ENCODE measurements around the gene TMBIM6.

Gene TMBIM6

GRCh38 chr12:49798248-49798647, 56.9 kb downstream of the TMBIM6 start:
- no peak for DNase-seq (ENCODE audit: low read depth)

GRCh38 chr12:49798934-49799333, 57.6 kb downstream of the TMBIM6 start:
- no peak for DNase-seq (ENCODE audit: low read depth)

DNA sequence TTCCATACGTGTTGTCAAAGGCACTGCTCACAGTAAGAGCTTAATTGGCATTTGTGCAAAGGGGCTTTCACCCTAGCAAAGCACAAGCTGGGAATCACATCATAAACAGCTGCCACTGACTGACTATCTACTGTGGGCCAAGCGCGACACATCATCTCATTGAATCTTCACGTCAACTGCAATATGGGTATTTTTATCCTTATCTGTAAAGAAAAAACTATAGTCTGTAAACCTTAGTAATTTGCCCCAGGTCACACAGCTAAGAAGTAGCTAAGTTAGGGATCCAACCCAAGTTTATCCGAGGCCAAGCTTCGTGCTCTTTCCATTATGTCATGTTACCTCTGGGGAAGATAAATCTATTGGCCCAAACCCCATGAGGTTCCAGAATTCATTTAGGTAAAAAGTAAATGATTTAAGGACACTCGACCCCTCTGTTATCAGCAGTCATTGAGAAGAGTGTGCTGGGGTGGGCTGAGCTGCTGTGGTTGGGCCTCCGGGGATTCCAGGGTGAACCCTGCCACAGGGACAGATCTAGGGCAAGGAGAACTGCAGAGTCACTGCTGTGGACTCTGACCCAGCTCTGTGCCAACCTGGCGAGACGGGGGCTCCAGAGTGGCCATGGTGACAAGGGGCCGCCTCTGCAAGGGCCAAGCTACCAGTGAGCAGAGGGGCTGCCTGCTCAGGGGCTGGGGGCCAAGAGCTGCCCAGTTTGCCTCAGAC, 59.2 kb downstream of the TMBIM6 start:
- DNase-seq (ENCODE audit: low read depth): no peak

DNA sequence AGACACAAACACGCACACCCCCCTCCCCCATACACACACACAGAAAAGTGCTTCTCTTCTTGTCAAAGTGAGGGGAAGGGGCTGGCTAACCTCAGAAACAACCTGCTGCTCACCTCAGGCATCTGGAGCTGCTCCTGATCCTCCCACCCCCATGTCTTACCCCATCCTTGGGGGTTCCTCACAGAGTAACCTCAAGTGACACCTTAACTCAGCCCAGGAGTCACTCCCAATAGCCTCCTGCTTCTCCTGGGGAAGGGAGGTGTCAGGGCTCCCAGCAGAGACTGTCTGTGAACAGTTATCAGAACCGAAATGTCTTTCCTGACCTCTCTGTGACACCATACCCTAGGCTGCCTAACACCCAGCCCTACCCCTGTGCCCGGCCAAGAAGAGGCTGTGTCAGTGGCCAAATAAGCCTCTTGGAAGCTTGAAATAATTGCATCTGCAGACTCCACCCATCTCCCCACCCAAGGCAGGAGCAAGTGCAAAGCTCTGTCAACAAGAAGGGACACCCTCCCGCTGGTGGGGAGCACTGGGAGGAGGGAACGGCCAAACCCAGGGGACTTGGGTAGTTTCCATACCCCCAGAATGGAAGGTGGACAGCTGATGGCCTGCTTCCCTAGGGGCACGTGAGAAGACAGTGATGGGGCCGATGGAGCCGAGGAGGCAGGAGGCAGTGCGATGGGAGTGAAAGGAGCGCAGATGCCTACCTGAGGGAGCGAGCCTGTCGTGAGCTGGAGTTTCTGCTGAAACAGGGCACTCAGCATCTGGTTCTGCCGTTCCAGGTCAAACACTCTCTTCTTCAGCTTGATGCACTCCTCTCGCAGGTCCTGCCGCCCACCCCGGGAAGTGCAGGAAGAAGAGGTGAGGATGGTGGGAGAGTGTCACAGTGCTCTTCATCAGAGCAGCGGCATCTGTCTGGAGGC, 60.0 kb downstream of the TMBIM6 start:
- DNase-seq (ENCODE audit: low read depth): no peak

DNA sequence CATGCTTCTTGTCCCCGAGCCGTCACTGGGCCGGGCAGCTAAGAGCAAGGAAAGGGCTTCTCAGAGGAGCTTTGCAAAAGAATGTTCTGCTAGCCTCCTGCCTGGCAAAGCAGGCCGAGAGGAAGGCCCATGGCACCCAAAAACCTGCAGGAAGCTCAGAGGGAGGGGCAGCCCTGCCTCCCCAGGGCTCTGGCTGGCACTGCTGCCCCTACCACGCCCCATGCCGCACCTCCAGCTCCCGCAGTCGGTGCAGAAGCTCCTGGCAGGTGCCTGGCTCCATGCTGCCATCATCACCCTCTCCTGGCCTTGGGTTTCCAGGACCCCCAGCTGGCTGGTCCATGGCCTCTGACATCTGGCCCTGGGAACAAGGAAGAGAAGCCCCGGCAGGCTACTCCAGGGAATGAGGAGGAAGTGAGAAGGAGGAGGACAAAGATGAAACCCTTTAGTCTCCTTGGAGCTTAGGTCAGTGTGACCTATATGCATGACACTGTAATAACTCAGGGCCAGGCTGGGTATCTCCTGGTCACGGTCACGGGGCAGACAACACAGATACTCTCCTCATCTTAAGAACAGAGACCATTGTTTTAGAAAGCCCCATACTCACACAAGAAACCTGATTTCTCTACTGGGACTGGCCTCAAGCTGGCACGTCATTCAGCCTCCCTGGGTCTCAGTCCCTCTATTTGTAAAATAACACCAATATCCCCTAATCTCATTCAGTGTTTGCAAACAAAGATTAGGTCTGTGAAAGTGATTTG, 62.5 kb downstream of the TMBIM6 start:
- no peak for DNase-seq (ENCODE audit: low read depth)

DNA sequence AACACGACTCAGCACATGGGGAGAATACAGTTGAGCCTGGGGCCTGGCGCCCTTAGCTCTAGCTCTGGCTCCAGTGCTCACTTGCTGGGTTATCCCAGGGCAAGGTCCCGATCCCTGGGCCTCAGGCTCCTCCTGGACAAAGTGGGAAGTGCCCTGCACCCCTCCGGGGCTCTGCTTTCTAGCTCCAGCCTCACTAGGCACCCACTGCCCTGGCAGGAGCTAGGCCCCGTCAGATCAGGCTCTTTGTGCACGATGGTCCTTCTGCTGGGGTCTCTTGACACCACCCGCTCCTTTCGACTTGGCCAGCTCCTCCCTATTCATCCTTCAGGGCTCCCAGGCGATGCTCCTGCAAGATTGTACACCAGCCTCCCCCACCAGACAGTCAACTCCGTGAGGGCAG, 63.5 kb downstream of the TMBIM6 start:
- DNase-seq (ENCODE audit: low read depth): no peak

- DNase-seq (ENCODE audit: low read depth): no peak
Observed at GRCh38 chr12:49805409-49805808, 64.1 kb downstream of the TMBIM6 start.

DNA sequence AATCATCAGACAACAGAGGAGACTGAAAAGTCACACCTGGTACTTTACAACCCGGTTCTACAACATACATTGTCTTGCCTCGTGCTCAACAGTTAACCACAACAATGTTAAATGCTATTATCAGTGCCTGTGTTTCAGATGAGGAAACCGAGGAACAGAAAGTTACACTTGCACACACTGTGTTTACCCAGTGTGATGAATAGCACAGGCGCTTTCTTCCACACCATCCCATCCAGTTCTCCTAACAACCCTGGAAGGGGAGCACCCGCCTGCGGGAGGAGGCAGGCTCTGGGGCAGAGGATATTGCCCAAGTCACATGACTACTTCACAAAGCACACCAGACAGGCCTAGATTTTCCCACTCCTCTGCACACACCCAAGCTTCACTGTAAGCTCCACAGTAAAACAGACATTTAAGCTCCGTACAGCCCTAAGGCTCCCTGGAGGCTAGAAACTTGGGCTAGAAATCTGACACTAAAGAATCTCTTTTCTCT, 65.0 kb downstream of the TMBIM6 start:
- DNase-seq (ENCODE audit: low read depth): no peak

GRCh38 chr12:49806877-49807276, 65.5 kb downstream of the TMBIM6 start:
- no peak for DNase-seq (ENCODE audit: low read depth)

- DNase-seq (ENCODE audit: low read depth): no peak
Observed at GRCh38 chr12:49807991-49808580, 66.7 kb downstream of the TMBIM6 start.

GRCh38 chr12:49808686-49809380, 67.5 kb downstream of the TMBIM6 start:
- DNase-seq (ENCODE audit: low read depth): no peak

DNA sequence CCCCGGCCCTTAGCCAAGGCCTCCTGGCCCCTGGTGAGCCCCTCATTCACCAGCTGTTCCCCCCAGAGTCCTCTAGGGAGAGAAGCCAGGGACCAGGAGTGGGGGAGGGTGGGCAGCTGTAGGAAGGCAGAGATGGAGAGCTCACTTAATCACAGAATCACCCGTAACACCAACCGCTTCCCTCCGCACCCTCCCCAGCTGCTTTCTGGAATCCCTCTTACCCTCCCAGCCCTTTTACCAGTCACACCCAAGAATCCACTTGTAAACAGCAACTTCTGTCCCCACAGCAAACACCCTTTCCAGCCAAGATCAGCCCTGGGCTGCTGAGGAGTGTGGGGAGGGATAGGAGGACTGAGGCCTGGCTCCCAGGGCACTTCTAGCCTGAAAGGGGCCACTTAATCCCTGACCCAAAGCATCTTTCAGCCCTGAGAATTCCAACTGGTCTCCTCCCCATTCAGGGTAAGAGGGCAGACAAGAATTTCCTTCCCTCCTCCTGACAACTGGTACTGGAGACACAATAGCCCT, 68.1 kb downstream of the TMBIM6 start:
- no peak for DNase-seq (ENCODE audit: low read depth)

- DNase-seq (ENCODE audit: low read depth): no peak
Observed at GRCh38 chr12:49809906-49810389, 68.6 kb downstream of the TMBIM6 start.

DNA sequence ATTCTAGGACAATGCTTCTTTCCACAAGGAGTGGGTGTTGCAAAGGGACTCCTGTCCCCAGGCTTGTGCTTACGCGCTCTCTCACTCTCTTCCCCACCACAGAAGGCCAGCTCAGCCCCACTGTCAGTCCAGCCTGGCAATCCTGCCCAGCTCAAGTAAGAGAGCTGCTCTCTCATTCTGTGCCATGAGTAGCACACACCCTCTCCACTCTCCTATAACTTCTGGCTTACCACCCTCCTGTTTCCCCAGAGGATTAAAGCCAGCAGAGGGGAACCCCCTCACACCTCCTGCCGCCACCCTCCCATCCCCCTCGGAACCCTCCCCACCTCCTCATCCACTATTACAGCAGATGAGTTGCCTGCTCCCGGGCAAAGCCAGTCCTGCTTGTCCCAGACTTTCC, 69.8 kb downstream of the TMBIM6 start:
- DNase-seq (ENCODE audit: low read depth): no peak

GRCh38 chr12:49811961-49812401, 70.6 kb downstream of the TMBIM6 start:
- DNase-seq (ENCODE audit: low read depth): no peak

- no peak for DNase-seq (ENCODE audit: low read depth)
Observed at GRCh38 chr12:49813131-49813530, 71.8 kb downstream of the TMBIM6 start.

All from ELR (cell line).